ENCODE results near the gene SKAP2. TPM values are rescaled to one million over a fixed set of nuclear protein-coding genes. Genes with fewer than 3 reads are reported as not detected.
"Not testable (repeated sequence)": the region's sequence is repeated elsewhere in the genome, so short reads cannot be mapped to it uniquely, and the experiment has no call there.

The SKAP2 gene
- total and polyA plus RNA-seq, 10 of the 15 experiments (the other 5 are each of a cell fraction or from before 2014, with no cell fraction given): 10.9 to 40.6 (median 23.5) TPM

GRCh38 chr7:26842897-26843296 is 21.5 kb downstream of the SKAP2 start:
- Histone ChIP-seq H3K27ac (ENCODE audit: control insufficient read depth, insufficient read depth) (no peak overlapping the region), H3K4me3 (no peak overlapping the region), H3K36me3 (ENCODE audit: control insufficient read depth in 2 of 2, insufficient read depth in 2 of 2, low read length in 1 of 2) (no peaks in the 10 kb centered on the region), H3K9ac (ENCODE audit: control insufficient read depth, insufficient read depth, low read length) (no peak overlapping the region), H3K4me2 (ENCODE audit: control insufficient read depth, insufficient read depth) (no peak overlapping the region), H2AFZ (ENCODE audit: control insufficient read depth, low read depth, low read length) (no peak overlapping the region), H3K4me1 (ENCODE audit: control insufficient read depth, insufficient read depth, low read length) (no peaks in the 10 kb centered on the region), H4K20me1 (ENCODE audit: control insufficient read depth, insufficient read depth) (no peaks in the 10 kb centered on the region), H3K79me2 (ENCODE audit: control insufficient read depth, insufficient read depth, low read length) (no peaks in the 10 kb centered on the region), H3K9me3 (replicated peaks; ENCODE audit: control insufficient read depth, insufficient read depth, low read length) (no peaks in the 10 kb centered on the region), H3K27me3 (replicated peaks in 1 of 2; ENCODE audit: control insufficient read depth in 2 of 2, insufficient read depth in 2 of 2, low read length in 1 of 2) (no peaks in the 10 kb centered on the region)
- no peak for TF ChIP-seq PAX5 (IDR thresholded peaks at IDR 0.05; ENCODE audit: borderline replicate concordance, low read depth, low read length)
- no peak for ATAC-seq
- no peak for DNase-seq (ENCODE audit: low read depth, low spot score)
- CTCF ChIA-PET: no interaction called here
- WGBS (ENCODE audit: insufficient coverage, insufficient replicate concordance, low lambda C conversion rate, missing lambda C conversion rate): 0% methylated on average over 2 of the region's 2 CpGs
- RAD21 ChIA-PET (ENCODE audit: unreplicated experiment): no interaction called here
- no peak for FAIRE-seq
- SMC1A ChIA-PET (ENCODE audit: uncharacterized antibody, unreplicated experiment): no interaction called here
- BruUV-seq (replicated peaks): no TSS peak
- intact Hi-C loops (cut with micrococcal nuclease; ENCODE audit: unreplicated experiment): no loop called here
- in situ Hi-C loops (cut with MboI): no loop called here
- POLR2A ChIA-PET: no interaction called here

GRCh38 chr7:26841003-26841739 is 23.2 kb downstream of the SKAP2 start:
- Histone ChIP-seq H3K36me3 (ENCODE audit: control insufficient read depth in 2 of 2, insufficient read depth in 2 of 2, low read length in 1 of 2) (no peaks in the 10 kb centered on the region), H3K79me2 (ENCODE audit: control insufficient read depth, insufficient read depth, low read length) (no peaks in the 10 kb centered on the region), H3K4me3 (no peak overlapping the region), H3K9me3 (replicated peaks; ENCODE audit: control insufficient read depth, insufficient read depth, low read length) (no peaks in the 10 kb centered on the region; the same call in 1 of the 3 replicates), H3K27ac (ENCODE audit: control insufficient read depth, insufficient read depth) (no peak overlapping the region), H4K20me1 (ENCODE audit: control insufficient read depth, insufficient read depth) (no peaks in the 10 kb centered on the region), H2AFZ (ENCODE audit: control insufficient read depth, low read depth, low read length) (no peak overlapping the region), H3K4me1 (ENCODE audit: control insufficient read depth, insufficient read depth, low read length) (no peaks in the 10 kb centered on the region), H3K9ac (ENCODE audit: control insufficient read depth, insufficient read depth, low read length) (no peak overlapping the region), H3K4me2 (ENCODE audit: control insufficient read depth, insufficient read depth) (no peak overlapping the region), H3K27me3 (replicated peaks in 1 of 2; ENCODE audit: control insufficient read depth in 2 of 2, insufficient read depth in 2 of 2, low read length in 1 of 2) (no peaks in the 10 kb centered on the region)
- ChIA-PET POLR2A (interaction anchor here (1.3 kb wide), 1 partner anchor 10 kb away, joined by 3 read pairs; no protein-coding TSS in a partner anchor), CTCF (interaction anchor here (0.7 to 1.1 kb wide), 3 partner anchors 13 to 158 kb away, joined by 3 to 4 read pairs (median 3); no protein-coding TSS in a partner anchor), RAD21 (ENCODE audit: unreplicated experiment) (interaction anchor here (1.2 kb wide), 1 partner anchor 154 kb away, joined by 3 read pairs; no protein-coding TSS in a partner anchor), SMC1A (ENCODE audit: uncharacterized antibody, unreplicated experiment) (interaction anchor here (0.6 to 0.9 kb wide), 4 partner anchors 61 to 446 kb away, joined by 3 read pairs; no protein-coding TSS in a partner anchor)
- ATAC-seq: no peak
- no peak for DNase-seq (ENCODE audit: low read depth, low spot score)
- no peak for FAIRE-seq
- BruUV-seq (replicated peaks): no TSS peak
- WGBS (ENCODE audit: insufficient coverage, insufficient replicate concordance, low lambda C conversion rate, missing lambda C conversion rate): 95% methylated on average over 4 of the region's 4 CpGs
- intact Hi-C loops (cut with micrococcal nuclease; ENCODE audit: unreplicated experiment): no loop called here
- TF ChIP-seq POU2F2 (IDR thresholded peaks at IDR 0.05; ENCODE audit: borderline replicate concordance, low read depth, low read length) (no peak), ZNF384 (IDR thresholded peaks at IDR 0.05; ENCODE audit: borderline replicate concordance, low read depth, low read length) (no peak), CREM (IDR thresholded peaks at IDR 0.05; ENCODE audit: low read depth) (no peak), SMARCA5 (IDR thresholded peaks at IDR 0.05) (no peak)
- in situ Hi-C loops (cut with MboI): no loop called here

- H3K9me3 ChIP-seq (replicated peaks; ENCODE audit: control insufficient read depth, insufficient read depth, low read length); ATAC-seq; SMC1A ChIA-PET (ENCODE audit: uncharacterized antibody, unreplicated experiment); H3K4me2 ChIP-seq (ENCODE audit: control insufficient read depth, insufficient read depth); H4K20me1 ChIP-seq (ENCODE audit: control insufficient read depth, insufficient read depth); H3K27ac ChIP-seq (ENCODE audit: control insufficient read depth, insufficient read depth); H2AFZ ChIP-seq (ENCODE audit: control insufficient read depth, low read depth, low read length); DNase-seq (ENCODE audit: low read depth, low spot score); BruUV-seq (replicated peaks); CTCF ChIA-PET; RAD21 ChIA-PET (ENCODE audit: unreplicated experiment); H3K4me1 ChIP-seq (ENCODE audit: control insufficient read depth, insufficient read depth, low read length); H3K27me3 ChIP-seq (replicated peaks in 1 of 2; ENCODE audit: control insufficient read depth in 2 of 2, insufficient read depth in 2 of 2, low read length in 1 of 2); H3K4me3 ChIP-seq; in situ Hi-C loops (cut with MboI); H3K79me2 ChIP-seq (ENCODE audit: control insufficient read depth, insufficient read depth, low read length); POLR2A ChIA-PET; H3K9ac ChIP-seq (ENCODE audit: control insufficient read depth, insufficient read depth, low read length); intact Hi-C loops (cut with micrococcal nuclease; ENCODE audit: unreplicated experiment); H3K36me3 ChIP-seq (ENCODE audit: control insufficient read depth in 2 of 2, insufficient read depth in 2 of 2, low read length in 1 of 2); FAIRE-seq: not testable (repeated sequence)
- 97% methylated on average over 3 of the region's 3 CpGs for WGBS (ENCODE audit: insufficient coverage, insufficient replicate concordance, low lambda C conversion rate, missing lambda C conversion rate)
These were observed 27.6 kb downstream of the SKAP2 start for GRCh38 chr7:26836793-26837192.

Measured in GM12878 (cell line).